A673 (cell line): ENCODE data around the gene PITX1. TPM values are rescaled to one million over a fixed set of nuclear protein-coding genes. Genes with fewer than 3 reads are reported as not detected.
A peak's percentile ranks its signal among the peaks of the same experiment; 100 is the strongest.

Experiments used
- BruUV-seq: library from RNA; stranded (reverse); fragments of 400-500 nt; replicated peaks from 2 replicates; lab custom pipeline; 2021; lab: Mats Ljungman, UMichigan
- CTCF ChIA-PET: fragments of 300-600 bp; sonication (Branson Sonifier 250); formaldehyde crosslinking; loops from one replicate; lab custom pipeline; 2022; ENCODE audit warnings: antibody characterized with exemption; lab: Charles Lee
- POLR2A ChIA-PET: fragments of 300-600 bp; sonication (Branson Sonifier 250); formaldehyde crosslinking; loops from one replicate; lab custom pipeline; 2022; ENCODE audit warnings: antibody characterized with exemption; ENCODE audit not compliant: low non-redundant PET; lab: Charles Lee
- DNase-seq: peaks from one replicate; pipeline ENCODE4 v3.0.0-alpha.2; 2015; ENCODE audit warnings: low spot score
- H3K27ac ChIP-seq: fragments of 200-600 bp; sonication (generic); 2 replicates; pipeline ENCODE4 v1.5.1; 2016; ENCODE audit warnings: mixed run types, low read depth, mild to moderate bottlenecking, mixed read lengths, antibody characterized with exemption, low read length; ENCODE audit not compliant: poor library complexity, severe bottlenecking
- H3K27me3 ChIP-seq: fragments of 200-600 bp; sonication (generic); replicated peaks from 2 replicates; pipeline ENCODE4 v1.6.1; 2017; ENCODE audit warnings: mixed run types, low read depth, mild to moderate bottlenecking, mixed read lengths, antibody characterized with exemption, low read length; ENCODE audit not compliant: insufficient read depth, poor library complexity
- H3K36me3 ChIP-seq: fragments of 200-600 bp; sonication (generic); 2 replicates; pipeline ENCODE4 v1.6.1; 2016; ENCODE audit warnings: mixed run types, mild to moderate bottlenecking, mixed read lengths, antibody characterized with exemption, low read length; ENCODE audit not compliant: insufficient read depth, poor library complexity, severe bottlenecking
- H3K4me1 ChIP-seq: fragments of 200-600 bp; sonication (generic); 2 replicates; pipeline ENCODE4 v1.6.1; 2017; ENCODE audit warnings: mixed run types, mild to moderate bottlenecking, mixed read lengths, antibody characterized with exemption, low read length; ENCODE audit not compliant: insufficient read depth, poor library complexity, severe bottlenecking
- H3K4me3 ChIP-seq: fragments of 200-600 bp; sonication (generic); 2 replicates; pipeline ENCODE4 v1.5.1; 2016; ENCODE audit warnings: low read depth, mixed run types, mild to moderate bottlenecking, mixed read lengths, low read length; ENCODE audit not compliant: poor library complexity, severe bottlenecking
- H3K9me3 ChIP-seq: fragments of 200-600 bp; sonication (generic); 2 replicates; pipeline ENCODE4 v1.6.1; 2016; ENCODE audit warnings: mixed run types, low read depth, mild to moderate bottlenecking, mixed read lengths, antibody characterized with exemption, low read length; ENCODE audit not compliant: poor library complexity, severe bottlenecking
- EZH2 ChIP-seq: fragments of 200-600 bp; sonication (generic); IDR thresholded peaks from 2 replicates; pipeline ENCODE4 v1.6.1; 2017; ENCODE audit warnings: borderline replicate concordance, low read depth, mild to moderate bottlenecking, mixed read lengths, antibody characterized with exemption, low read length; ENCODE audit not compliant: poor library complexity, severe bottlenecking
- intact Hi-C: fragments of 100-400 bp; cut with micrococcal nuclease; formaldehyde crosslinking; loops from one replicate; pipeline ENCODE4 v1.10.0; 2022; ENCODE audit not compliant: unreplicated experiment
- total RNA-seq: library from RNA; stranded (reverse); gene quantifications from 2 replicates; pipeline ENCODE4 v1.2.3, GENCODE V29; 2021
- TF ChIP-seq, protein P1 (sequence below): fragments of 300-800, 200-600 bp; sonication (generic); conservative IDR thresholded peaks from 2 replicates; pipeline ENCODE4 v1.5.1; 2017; ENCODE audit warnings: low read depth, mild to moderate bottlenecking, antibody characterized with exemption, low read length, moderate library complexity, mixed read lengths

PITX1 gene
- total RNA-seq, 1 experiment from 2014 or later, result 2.0 TPM

DNA sequence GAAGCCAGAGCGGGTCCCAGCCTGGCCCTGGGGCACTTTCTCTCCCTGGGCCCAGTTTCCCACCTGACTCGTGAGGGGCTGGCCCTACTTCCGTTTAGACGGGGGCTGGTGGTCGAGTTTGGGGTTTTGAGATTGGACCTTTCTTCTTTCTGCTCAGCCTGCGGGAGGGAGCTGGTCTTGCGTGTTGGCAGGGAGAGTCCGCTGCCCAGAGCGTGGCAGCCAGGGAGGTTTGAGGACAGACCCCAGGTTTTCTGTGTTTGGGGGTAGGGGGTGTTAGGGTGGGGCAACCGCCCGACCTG is 6.0 kb upstream of the PITX1 start:
- H3K36me3 ChIP-seq, result no peaks in the 10 kb centered on the region
- H3K4me3 ChIP-seq, result no peak overlapping the region
- ChIA-PET CTCF (no interaction called here), POLR2A (no interaction called here)
- TF ChIP-seq, protein P1, sequence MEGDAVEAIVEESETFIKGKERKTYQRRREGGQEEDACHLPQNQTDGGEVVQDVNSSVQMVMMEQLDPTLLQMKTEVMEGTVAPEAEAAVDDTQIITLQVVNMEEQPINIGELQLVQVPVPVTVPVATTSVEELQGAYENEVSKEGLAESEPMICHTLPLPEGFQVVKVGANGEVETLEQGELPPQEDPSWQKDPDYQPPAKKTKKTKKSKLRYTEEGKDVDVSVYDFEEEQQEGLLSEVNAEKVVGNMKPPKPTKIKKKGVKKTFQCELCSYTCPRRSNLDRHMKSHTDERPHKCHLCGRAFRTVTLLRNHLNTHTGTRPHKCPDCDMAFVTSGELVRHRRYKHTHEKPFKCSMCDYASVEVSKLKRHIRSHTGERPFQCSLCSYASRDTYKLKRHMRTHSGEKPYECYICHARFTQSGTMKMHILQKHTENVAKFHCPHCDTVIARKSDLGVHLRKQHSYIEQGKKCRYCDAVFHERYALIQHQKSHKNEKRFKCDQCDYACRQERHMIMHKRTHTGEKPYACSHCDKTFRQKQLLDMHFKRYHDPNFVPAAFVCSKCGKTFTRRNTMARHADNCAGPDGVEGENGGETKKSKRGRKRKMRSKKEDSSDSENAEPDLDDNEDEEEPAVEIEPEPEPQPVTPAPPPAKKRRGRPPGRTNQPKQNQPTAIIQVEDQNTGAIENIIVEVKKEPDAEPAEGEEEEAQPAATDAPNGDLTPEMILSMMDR, result no peak
- TF ChIP-seq EZH2, result peak; percentile 23
- DNase-seq, result no peak
- BruUV-seq, result no TSS peak
- no peaks in the 10 kb centered on the region for H3K9me3 ChIP-seq
- H3K27me3 ChIP-seq, result peaks cover 81% of the 10 kb centered on the region
- H3K4me1 ChIP-seq, result no peaks in the 10 kb centered on the region
- no peak overlapping the region for H3K27ac ChIP-seq
- intact Hi-C loops, result no loop called here

- no peaks in the 10 kb centered on the region for H3K9me3 ChIP-seq
- H3K27ac ChIP-seq, result no peak overlapping the region
- peak overlapping the region; percentile 15 for H3K4me3 ChIP-seq
- peaks cover 80% of the 10 kb centered on the region for H3K27me3 ChIP-seq
- H3K4me1 ChIP-seq, result peaks cover 2% of the 10 kb centered on the region
- TF ChIP-seq, protein P1, result no peak
- peak; percentile 86 for TF ChIP-seq EZH2
- no peak for DNase-seq
- BruUV-seq, result no TSS peak
- POLR2A ChIA-PET, result no interaction called here
- CTCF ChIA-PET, result no interaction called here
- H3K36me3 ChIP-seq, result no peaks in the 10 kb centered on the region
- intact Hi-C loops, result no loop called here
Observed at GRCh38 chr5:135039271-135040033, 5.4 kb upstream of the PITX1 start.

DNA sequence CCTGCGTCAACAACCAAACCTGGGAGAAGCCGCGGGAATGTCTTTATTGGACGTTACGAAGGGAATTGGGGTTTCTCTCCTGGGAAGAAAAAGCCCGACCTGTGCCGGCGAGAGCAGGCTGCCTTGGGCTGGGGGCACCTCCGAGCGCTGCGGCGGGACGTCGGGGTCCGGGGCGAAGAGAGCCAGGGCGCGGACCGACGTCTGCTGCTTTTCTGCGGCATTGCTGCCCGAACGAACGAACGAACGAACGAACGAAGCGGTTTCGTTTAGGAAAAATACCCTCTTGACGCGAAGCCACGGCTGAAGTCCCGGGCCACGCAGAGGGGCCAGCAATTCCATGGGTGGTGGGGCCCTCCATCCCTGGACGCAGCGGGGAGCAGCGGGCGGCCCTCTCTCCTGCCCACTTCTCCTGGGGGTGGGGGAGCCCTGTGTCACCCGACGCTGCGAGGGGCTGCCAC is 4.8 kb upstream of the PITX1 start:
- BruUV-seq, result no TSS peak
- ChIA-PET POLR2A (no interaction called here), CTCF (no interaction called here)
- TF ChIP-seq, protein P1, result no peak
- TF ChIP-seq EZH2, result peak; percentile 79
- Histone ChIP-seq H3K9me3 (no peaks in the 10 kb centered on the region), H3K4me1 (peaks cover 4% of the 10 kb centered on the region), H3K27me3 (peaks cover 74% of the 10 kb centered on the region), H3K4me3 (peak overlapping the region; percentile 15), H3K36me3 (no peaks in the 10 kb centered on the region), H3K27ac (no peak overlapping the region)
- intact Hi-C loops, result no loop called here
- DNase-seq, result no peak
